Heart right ventricle (tissue), 16 donors: Measurements from ENCODE around the gene FRY. TPM values are rescaled to one million over a fixed set of nuclear protein-coding genes. Genes with fewer than 3 reads are reported as not detected.

Source experiments
- ATAC-seq, 8 donors: fragments of 200-7000 bp; cut with Tn5 transposase; one replicate each; pipeline ENCODE4 v1.9.1; 2020; ENCODE audit warnings: mild to moderate bottlenecking in 8 of 8, moderate library complexity in 8 of 8, moderate number of reproducible peaks in 1 of 8
- DNase-seq, 2 donors: peaks; one replicate each; pipeline ENCODE4 v3.0.0-alpha.2; 2020
- H3K27ac ChIP-seq, 10 donors: fragments of 200-600 bp; sonication (generic) in 2 of 10; one replicate each; pipeline versions ENCODE4 v1.5.0 to v1.8.0; 2020 to 2022; ENCODE audit warnings: mild to moderate bottlenecking in 3 of 10
- H3K27me3 ChIP-seq, 7 donors: fragments of 200-600 bp; one replicate each; pipeline ENCODE4 v1.8.0; 2021 to 2022; ENCODE audit warnings: mild to moderate bottlenecking in 2 of 7
- H3K36me3 ChIP-seq, 9 donors: fragments of 200-600 bp; sonication (generic) in 1 of 9; one replicate each; pipeline versions ENCODE4 v1.5.0 to v1.8.0; 2020 to 2022; ENCODE audit warnings: mild to moderate bottlenecking in 2 of 9
- H3K4me1 ChIP-seq, 9 donors: fragments of 200-600 bp; sonication (generic) in 1 of 9; one replicate each; pipeline versions ENCODE4 v1.5.0 to v1.8.0; 2020 to 2022; ENCODE audit warnings: mild to moderate bottlenecking in 4 of 9
- H3K4me3 ChIP-seq, 10 donors: fragments of 200-600 bp; sonication (generic) in 2 of 10; one replicate each; pipeline versions ENCODE4 v1.5.0 to v1.8.0; 2020 to 2022; ENCODE audit warnings: mild to moderate bottlenecking in 7 of 10, moderate library complexity in 2 of 10
- H3K9me3 ChIP-seq, 11 donors: fragments of 200-600 bp in 10 of 11; sonication (generic) in 2 of 11; one replicate each; pipeline versions ENCODE4 v1.5.0 to v1.8.0; 2013 to 2022; ENCODE audit warnings: mild to moderate bottlenecking in 2 of 11, control low read depth in 1 of 11, moderate library complexity in 1 of 11
- WGBS, 2 donors: extraction: QIAGEN DNeasy Blood & Tissue Kit; methylation state at CpG; one replicate each; pipeline ENCODE4 v1.1.7; 2013; ENCODE audit warnings: inconsistent platforms in 1 of 2; 5-methylcytosine and 5-hydroxymethylcytosine counted together
- intact Hi-C, 10 donors: fragments of 100-400 bp; cut with DNase I; formaldehyde crosslinking; loops; one replicate each; pipeline versions ENCODE4 v1.11.1 to v1.14.2; 2022
- polyA plus RNA-seq, 2 donors: library from polyadenylated mRNA; stranded (reverse); fragments of 200-250 nt; gene quantifications; one replicate each; pipeline ENCODE4 v1.2.3, GENCODE V29; 2013
- total RNA-seq, 10 donors: library from RNA; stranded (reverse); fragmentation: NEBNext Ultra II Directional in 3 of 10; extraction: Animal tissue kit (Norgen Biotek cat#: 25700) in 3 of 10; gene quantifications; one replicate each; pipeline versions ENCODE4 v1.2.1 to v1.2.4, GENCODE V29; 2021 to 2023
- TF ChIP-seq, protein P1 (sequence below), 9 donors: fragments of 200-600 bp; sonication (generic) in 2 of 9; IDR thresholded peaks; one replicate each; pipeline versions ENCODE4 v1.5.0 to v1.8.0; 2021 to 2022; ENCODE audit warnings: antibody characterized with exemption in 9 of 9, mild to moderate bottlenecking in 5 of 9, moderate library complexity in 1 of 9
- donor health status: Arrhythmogenic right ventricular cardiomyopathy.
- donor health status: ischemic (EF 13 %, LVEDD 7.1; RV severe dilation, severe dysfunction).
- donor health status: healthy with polysubstance abuse.
- donor health status: DM: no; HTN: yes; CAD: no.
- donor health status: DM: no; HTN: no; CAD: no.
- donor health status: ischemic (EF 25% LVEDD 6.9; RV normal size, moderate dysfunction).
- donor health status: ischemic (EF 25% LVEDD 5.7; RV mildly dilated, moderate dysfunction).
- donor health status: healthy.
- donor health status: DM: yes; HTN: yes; CAD: no.
- donor health status: Ischemic cardiomyopathy.
- donor health status: ischemic (EF 35%, LVEDD 5.7; RV mildly dilated, moderate dysfunction).
- donor health status: nonischemic (EF 11% LVEDD 7.7; RV severe dilation, severe dysfunction).
- donor health status: DM: yes; HTN: yes; CAD: no.
- donor health status: PGD.
- donor health status: ischemic (EF 29% LVEDD 5.4; RV normal size, mild dysfunction).
- donor health status: nonischemic (EF 23%, LVEDD 6.1; RV moderate dilation, normal function).

The FRY gene
- total and polyA plus RNA-seq, 12 donors, result 24.9 to 268 (median 207) TPM

DNA sequence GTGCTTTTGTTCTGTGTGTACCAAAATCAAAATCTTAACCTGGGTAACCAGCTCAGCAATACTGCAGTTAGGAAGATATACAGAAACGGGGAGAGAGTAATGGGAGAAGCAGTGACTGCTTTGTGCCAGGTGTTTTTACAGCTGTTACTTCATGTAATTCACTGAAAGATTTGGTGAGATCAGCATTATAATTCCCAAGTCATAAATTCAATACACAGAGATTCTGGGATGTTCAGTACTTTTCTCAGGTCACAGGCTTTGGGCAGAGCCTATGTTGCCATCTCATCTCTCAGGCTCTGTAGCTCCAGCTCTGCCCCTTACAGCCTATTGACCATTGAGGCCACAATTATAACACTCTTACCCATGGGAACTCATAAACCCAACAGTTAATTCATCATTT lies 145.1 kb downstream of the FRY start:
- Histone ChIP-seq H3K27me3 (no peaks in the 10 kb centered on the region), H3K27ac (no peak overlapping the region), H3K4me1 (peaks cover 0 to 4% (median 0%) of the 10 kb centered on the region in 9 donors), H3K9me3 (no peaks in the 10 kb centered on the region), H3K4me3 (no peak overlapping the region), H3K36me3 (peaks cover 0 to 91% (median 12%) of the 10 kb centered on the region in 9 donors)
- WGBS, 2 donors, result 84 to 88% methylated on average over 1 of the region's 1 CpG
- DNase-seq (no peak), ATAC-seq (no peak)
- intact Hi-C loops, result loop anchor here in 1 of 10 donors (10.0 kb wide), 1 partner anchor 152 kb away; no protein-coding TSS in a partner anchor
- TF ChIP-seq, protein P1, sequence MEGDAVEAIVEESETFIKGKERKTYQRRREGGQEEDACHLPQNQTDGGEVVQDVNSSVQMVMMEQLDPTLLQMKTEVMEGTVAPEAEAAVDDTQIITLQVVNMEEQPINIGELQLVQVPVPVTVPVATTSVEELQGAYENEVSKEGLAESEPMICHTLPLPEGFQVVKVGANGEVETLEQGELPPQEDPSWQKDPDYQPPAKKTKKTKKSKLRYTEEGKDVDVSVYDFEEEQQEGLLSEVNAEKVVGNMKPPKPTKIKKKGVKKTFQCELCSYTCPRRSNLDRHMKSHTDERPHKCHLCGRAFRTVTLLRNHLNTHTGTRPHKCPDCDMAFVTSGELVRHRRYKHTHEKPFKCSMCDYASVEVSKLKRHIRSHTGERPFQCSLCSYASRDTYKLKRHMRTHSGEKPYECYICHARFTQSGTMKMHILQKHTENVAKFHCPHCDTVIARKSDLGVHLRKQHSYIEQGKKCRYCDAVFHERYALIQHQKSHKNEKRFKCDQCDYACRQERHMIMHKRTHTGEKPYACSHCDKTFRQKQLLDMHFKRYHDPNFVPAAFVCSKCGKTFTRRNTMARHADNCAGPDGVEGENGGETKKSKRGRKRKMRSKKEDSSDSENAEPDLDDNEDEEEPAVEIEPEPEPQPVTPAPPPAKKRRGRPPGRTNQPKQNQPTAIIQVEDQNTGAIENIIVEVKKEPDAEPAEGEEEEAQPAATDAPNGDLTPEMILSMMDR (IDR thresholded peaks at IDR 0.05), result no peak

DNA sequence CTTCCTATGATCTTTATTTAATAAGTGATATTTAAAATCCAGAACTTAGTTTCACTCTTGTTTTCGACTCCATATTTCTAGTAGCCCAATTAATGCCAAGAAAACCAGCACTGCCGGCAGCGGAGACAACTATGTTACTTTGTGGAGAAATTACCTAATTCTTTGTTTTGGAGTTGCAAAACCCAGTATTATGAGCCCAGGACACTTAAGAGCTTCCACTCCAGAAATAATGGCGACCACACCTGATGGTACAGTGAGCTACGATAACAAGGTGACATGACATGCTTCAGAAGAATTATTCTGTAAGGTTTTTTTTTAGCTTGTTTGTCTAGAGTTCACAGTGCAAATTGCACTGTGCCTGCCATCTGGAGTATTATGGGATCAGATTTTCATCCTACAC lies 147.2 kb downstream of the FRY start:
- Histone ChIP-seq H3K36me3 (peaks cover 0 to 88% (median 16%) of the 10 kb centered on the region in 9 donors), H3K9me3 (no peaks in the 10 kb centered on the region), H3K27ac (no peak overlapping the region), H3K4me3 (no peak overlapping the region), H3K4me1 (peaks cover 0 to 3% (median 0%) of the 10 kb centered on the region in 9 donors), H3K27me3 (no peaks in the 10 kb centered on the region)
- no peak for ATAC-seq
- TF ChIP-seq, protein P1 (IDR thresholded peaks at IDR 0.05), result no peak
- no peak for DNase-seq
- intact Hi-C loops, result loop anchor here in 1 of 10 donors (10.0 kb wide), 1 partner anchor 154 kb away; no protein-coding TSS in a partner anchor
- 86% methylated on average over 5 of the region's 5 CpGs for WGBS, 2 donors

DNA sequence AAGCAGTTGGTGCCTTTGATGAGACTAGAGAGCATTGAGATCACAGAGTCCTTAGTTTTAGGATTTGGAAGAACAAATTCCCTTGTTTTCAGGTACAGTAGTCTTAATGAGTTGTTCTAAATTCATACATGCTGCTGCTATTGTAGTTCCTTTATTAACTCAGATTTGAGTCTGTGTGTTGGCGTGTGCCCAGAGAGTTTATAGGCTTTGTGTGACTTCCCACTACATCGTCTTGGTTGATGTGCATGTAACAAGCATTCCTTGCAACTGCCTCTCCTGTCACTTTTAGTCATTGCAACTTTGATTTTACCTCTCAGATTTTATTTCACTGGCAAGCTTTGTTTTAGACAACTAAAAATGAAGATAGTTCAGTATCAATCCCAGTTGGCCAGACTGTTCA lies 148.1 kb downstream of the FRY start:
- Histone ChIP-seq H3K27ac (no peak overlapping the region), H3K27me3 (no peaks in the 10 kb centered on the region), H3K9me3 (no peaks in the 10 kb centered on the region), H3K4me3 (no peak overlapping the region), H3K36me3 (peaks cover 0 to 89% (median 21%) of the 10 kb centered on the region in 9 donors), H3K4me1 (no peaks in the 10 kb centered on the region)
- intact Hi-C loops, result loop anchor here in 1 of 10 donors (10.0 kb wide), 1 partner anchor 155 kb away; no protein-coding TSS in a partner anchor
- DNase-seq, result no peak
- ATAC-seq, result no peak
- 82 to 85% methylated on average over 2 of the region's 2 CpGs for WGBS, 2 donors
- TF ChIP-seq, protein P1 (IDR thresholded peaks at IDR 0.05), result no peak

DNA sequence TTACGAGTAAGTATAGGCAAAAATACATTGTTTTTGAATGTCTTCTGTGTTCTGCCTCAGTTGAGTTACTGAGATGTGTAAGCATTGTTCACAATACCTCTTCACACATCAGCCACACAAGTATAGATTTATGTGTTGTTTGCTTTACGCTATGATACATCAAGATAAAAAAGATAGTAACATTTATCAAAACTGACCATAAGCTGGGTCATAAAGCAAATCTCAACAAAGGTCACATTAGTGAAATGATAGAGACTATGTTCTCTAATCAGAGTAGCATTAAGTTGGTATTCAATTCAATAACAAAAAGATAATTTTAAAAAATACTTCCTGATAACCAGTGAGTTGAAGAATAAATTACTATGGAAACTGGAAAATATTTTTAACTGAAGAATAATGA lies 156.1 kb downstream of the FRY start:
- Histone ChIP-seq H3K4me1 (no peaks in the 10 kb centered on the region), H3K27me3 (no peaks in the 10 kb centered on the region), H3K4me3 (no peak overlapping the region), H3K27ac (no peak overlapping the region), H3K36me3 (peaks cover 0 to 96% (median 21%) of the 10 kb centered on the region in 9 donors), H3K9me3 (no peaks in the 10 kb centered on the region)
- TF ChIP-seq, protein P1 (IDR thresholded peaks at IDR 0.05), result no peak
- no peak for DNase-seq
- 93% methylated on average over 2 of the region's 2 CpGs for WGBS, 2 donors
- intact Hi-C loops, result no loop called here
- no peak for ATAC-seq
